ENCODE results near the gene MPND. TPM values are rescaled to one million over a fixed set of nuclear protein-coding genes. Genes with fewer than 3 reads are reported as not detected.

Gene MPND
- total RNA-seq, 6 experiments from 2014 or later, result 11.7 to 15.0 (median 12.1) TPM

DNA sequence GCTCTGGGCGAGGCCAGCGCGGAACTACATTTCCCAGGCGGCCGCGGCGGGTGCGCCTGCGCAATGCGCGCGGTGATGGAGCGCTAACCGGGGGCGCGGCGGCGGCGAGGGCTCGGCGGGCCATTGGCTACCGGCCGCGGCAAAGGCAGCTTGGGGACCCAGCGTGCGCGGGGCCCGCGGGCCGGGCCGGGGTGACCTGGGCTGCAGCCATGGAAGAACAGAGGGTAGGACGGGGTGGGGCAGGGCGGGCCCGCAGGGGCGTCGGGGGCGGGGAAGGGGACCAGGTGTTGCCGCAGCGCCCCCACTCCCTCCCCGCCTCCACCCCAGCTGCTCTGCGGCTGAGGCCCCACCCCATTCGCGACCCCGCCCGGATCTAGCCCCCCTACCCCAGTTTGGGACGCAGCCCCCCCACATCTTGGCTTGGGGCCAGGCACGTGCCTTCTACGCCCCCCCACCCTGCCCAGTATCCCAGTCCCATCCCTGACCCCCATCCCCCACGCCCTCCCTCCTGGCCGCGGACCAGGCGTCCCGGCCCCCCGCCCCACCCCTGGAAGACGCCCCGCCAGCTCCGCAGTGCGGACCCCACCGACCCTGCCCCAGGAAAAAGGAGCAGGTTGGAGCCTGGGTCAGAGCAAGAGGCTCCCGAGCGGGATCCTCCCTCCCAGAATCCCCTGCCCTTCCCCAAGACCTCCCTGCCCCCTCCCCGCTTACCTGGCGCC, 38.7 kb upstream of the MPND start, which contains the start of gene FSD1:
TSS of gene FSD1 (plus strand) at position 61 of the 719 bp plus-strand sequence. CDS start at position 210, 149 bp downstream.
- peak; percentile 50 for DNase-seq
- Mint-ChIP-seq H3K27ac (no peak within 1 kb of the TSS), H3K9me3 (no peaks in the 10 kb centered on the region), H3K27me3 (ENCODE audit: insufficient read depth) (peaks cover 2% of the 10 kb centered on the region), H3K4me1 (ENCODE audit: low read depth) (no peaks in the 10 kb centered on the region), H3K36me3 (ENCODE audit: low read depth) (peaks cover 5% of the 10 kb centered on the region; the same call in 1 of the 2 replicates), H3K4me3 (peak within 1 kb of the TSS; percentile 64)
- TF ChIP-seq, protein P1, sequence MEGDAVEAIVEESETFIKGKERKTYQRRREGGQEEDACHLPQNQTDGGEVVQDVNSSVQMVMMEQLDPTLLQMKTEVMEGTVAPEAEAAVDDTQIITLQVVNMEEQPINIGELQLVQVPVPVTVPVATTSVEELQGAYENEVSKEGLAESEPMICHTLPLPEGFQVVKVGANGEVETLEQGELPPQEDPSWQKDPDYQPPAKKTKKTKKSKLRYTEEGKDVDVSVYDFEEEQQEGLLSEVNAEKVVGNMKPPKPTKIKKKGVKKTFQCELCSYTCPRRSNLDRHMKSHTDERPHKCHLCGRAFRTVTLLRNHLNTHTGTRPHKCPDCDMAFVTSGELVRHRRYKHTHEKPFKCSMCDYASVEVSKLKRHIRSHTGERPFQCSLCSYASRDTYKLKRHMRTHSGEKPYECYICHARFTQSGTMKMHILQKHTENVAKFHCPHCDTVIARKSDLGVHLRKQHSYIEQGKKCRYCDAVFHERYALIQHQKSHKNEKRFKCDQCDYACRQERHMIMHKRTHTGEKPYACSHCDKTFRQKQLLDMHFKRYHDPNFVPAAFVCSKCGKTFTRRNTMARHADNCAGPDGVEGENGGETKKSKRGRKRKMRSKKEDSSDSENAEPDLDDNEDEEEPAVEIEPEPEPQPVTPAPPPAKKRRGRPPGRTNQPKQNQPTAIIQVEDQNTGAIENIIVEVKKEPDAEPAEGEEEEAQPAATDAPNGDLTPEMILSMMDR (IDR thresholded peaks at IDR 0.05), result no peak

DNA sequence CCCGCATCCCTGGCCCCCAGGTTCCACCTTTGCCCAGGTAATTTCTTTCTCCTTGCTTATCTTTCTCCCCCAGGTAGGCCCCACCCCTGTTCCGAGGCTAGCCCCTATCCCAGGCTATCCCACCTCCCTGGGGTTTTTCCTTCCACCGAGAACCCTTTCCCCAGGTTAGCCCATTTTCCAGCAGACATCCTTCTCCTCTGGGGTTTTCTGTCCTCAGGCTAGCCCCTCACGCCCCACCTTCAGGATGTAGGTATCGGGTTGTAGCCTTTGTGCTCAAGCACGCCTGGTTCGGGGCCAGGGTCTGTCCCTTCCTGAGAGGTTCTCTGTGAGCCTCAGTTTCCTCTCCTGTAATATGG, 38.1 kb upstream of the MPND start:
- peaks cover 5% of the 10 kb centered on the region; the same call in 1 of the 2 replicates for H3K36me3 Mint-ChIP-seq (ENCODE audit: low read depth)
- no peaks in the 10 kb centered on the region for H3K9me3 Mint-ChIP-seq
- peak overlapping the region; percentile 64 for H3K4me3 Mint-ChIP-seq
- H3K27me3 Mint-ChIP-seq (ENCODE audit: insufficient read depth), result peaks cover 2% of the 10 kb centered on the region
- no peak overlapping the region for H3K27ac Mint-ChIP-seq
- H3K4me1 Mint-ChIP-seq (ENCODE audit: low read depth), result no peaks in the 10 kb centered on the region
- TF ChIP-seq, protein P1 (IDR thresholded peaks at IDR 0.05), result no peak
- no peak for DNase-seq

DNA sequence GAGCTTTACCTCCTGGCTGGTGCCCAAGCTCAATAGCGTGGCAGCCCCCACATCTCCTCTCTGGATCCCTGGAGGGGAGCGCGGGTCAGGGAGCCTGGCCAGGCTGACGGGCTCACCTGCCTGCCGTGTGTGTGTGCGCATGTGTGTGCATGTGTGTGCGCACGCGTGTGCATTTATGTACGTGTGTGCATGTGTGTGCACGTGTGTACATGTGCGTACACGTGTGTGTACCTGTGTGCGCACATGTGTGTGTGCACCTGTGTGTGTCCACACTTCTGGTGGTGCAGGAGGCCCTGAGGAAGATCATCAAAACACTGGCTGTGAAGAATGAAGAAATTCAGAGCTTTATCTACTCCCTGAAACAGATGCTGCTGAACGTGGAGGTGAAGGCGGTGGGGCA, 37.7 kb upstream of the MPND start:
- no peaks in the 10 kb centered on the region for H3K4me1 Mint-ChIP-seq (ENCODE audit: low read depth)
- no peak overlapping the region for H3K27ac Mint-ChIP-seq
- TF ChIP-seq, protein P1 (IDR thresholded peaks at IDR 0.05), result no peak
- H3K36me3 Mint-ChIP-seq (ENCODE audit: low read depth), result peaks cover 5% of the 10 kb centered on the region; the same call in 1 of the 2 replicates
- H3K9me3 Mint-ChIP-seq, result no peaks in the 10 kb centered on the region
- DNase-seq, result no peak
- H3K27me3 Mint-ChIP-seq (ENCODE audit: insufficient read depth), result peaks cover 2% of the 10 kb centered on the region
- peak overlapping the region; percentile 64 for H3K4me3 Mint-ChIP-seq

DNA sequence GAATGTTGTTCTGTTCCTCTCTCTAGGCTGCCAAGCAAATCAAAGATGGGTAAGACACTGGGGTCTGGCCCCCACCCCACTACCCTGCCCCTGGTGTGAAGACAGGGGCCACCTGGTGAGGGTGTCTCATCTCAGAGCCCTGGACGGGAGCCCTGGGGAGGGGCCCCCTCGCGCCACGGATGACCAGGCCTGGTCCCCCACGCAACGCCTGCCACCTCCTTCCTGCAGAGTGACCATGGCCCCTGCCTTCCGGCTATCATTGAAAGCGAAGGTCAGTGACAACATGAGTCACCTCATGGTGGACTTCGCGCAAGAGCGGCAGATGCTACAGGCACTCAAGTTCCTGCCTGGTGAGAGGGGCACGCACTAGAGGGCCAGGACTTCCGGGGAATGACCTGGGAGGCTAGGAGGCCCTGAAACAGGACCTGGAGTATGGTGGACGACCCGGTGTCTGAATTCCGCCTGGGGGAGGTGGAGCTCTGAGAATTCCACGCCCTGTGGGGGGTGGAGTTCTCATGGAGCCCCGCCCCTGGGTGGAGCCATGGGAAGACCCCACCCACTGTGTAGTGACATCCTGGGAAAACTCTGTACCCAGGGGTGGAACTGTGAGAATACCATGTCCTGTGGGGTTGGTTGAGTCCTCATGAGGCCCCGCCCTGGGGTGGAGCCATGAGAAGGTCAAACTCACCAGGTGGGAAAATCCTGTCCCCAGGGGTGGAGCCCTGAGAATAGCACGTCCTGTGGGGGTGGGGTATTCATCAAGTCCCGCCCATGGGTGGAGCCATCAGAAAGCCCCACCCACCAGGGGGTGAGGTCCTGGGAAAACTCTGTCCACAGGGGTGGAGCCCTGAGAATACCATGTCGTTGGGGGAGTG, 32.9 kb upstream of the MPND start:
- Mint-ChIP-seq H3K36me3 (ENCODE audit: low read depth) (peaks cover 9% of the 10 kb centered on the region), H3K4me3 (no peak overlapping the region), H3K4me1 (ENCODE audit: low read depth) (no peaks in the 10 kb centered on the region), H3K27me3 (ENCODE audit: insufficient read depth) (no peaks in the 10 kb centered on the region; the same call in 1 of the 2 replicates), H3K27ac (no peak overlapping the region), H3K9me3 (no peaks in the 10 kb centered on the region)
- no peak for DNase-seq
- TF ChIP-seq, protein P1 (IDR thresholded peaks at IDR 0.05), result no peak

DNA sequence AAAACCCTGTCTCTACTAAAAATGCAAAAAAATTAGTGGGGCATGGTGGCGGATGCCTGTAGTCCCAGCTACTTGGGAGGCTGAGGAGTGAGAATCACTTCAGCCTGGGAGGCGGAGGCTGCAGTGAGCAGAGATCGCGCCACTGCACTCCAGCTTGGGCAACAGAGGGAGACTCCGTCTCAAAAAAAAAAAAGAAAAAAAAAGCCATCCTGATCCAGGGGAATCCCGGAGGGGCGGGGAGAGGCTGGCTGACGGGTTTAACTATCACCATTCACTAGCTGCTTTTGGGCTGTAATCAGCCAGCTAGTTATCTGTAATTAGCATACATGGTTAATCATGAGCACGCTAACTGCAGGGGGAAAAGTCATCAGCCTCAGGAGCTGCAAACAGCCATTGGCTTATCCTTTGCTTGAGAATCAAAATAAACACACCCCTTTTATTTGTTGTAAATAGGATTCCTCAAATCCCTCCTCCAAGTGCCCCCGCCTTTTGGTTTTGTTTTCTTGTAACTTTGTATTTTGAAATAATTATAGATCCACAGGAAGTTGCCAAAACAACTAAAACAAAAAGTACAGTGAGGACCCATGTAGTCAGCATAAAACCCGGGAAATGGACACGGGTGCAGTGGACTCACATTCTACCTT, 29.4 kb upstream of the MPND start:
- no peak overlapping the region for H3K27ac Mint-ChIP-seq
- no peaks in the 10 kb centered on the region for H3K27me3 Mint-ChIP-seq (ENCODE audit: insufficient read depth)
- H3K9me3 Mint-ChIP-seq, result peaks cover under 1% of the 10 kb centered on the region; the same call in 1 of the 2 replicates
- DNase-seq, result no peak
- no peaks in the 10 kb centered on the region for H3K4me1 Mint-ChIP-seq (ENCODE audit: low read depth)
- no peak overlapping the region for H3K4me3 Mint-ChIP-seq
- peaks cover 16% of the 10 kb centered on the region for H3K36me3 Mint-ChIP-seq (ENCODE audit: low read depth)
- TF ChIP-seq, protein P1 (IDR thresholded peaks at IDR 0.05), result no peak
